HG03575 (cell line): ENCODE measurements around the gene CES4A.
"Not testable (repeated sequence)": the region's sequence is repeated elsewhere in the genome, so short reads cannot be mapped to it uniquely, and the experiment has no call there.

Experiments
- ATAC-seq: cut with Tn5 transposase; IDR thresholded peaks from one replicate; pipeline ENCODE4 v1.9.1; 2021; ENCODE audit not compliant: unreplicated experiment, insufficient number of reproducible peaks, low FRiP score; ENCODE audit errors: extremely low read depth

The CES4A gene

DNA sequence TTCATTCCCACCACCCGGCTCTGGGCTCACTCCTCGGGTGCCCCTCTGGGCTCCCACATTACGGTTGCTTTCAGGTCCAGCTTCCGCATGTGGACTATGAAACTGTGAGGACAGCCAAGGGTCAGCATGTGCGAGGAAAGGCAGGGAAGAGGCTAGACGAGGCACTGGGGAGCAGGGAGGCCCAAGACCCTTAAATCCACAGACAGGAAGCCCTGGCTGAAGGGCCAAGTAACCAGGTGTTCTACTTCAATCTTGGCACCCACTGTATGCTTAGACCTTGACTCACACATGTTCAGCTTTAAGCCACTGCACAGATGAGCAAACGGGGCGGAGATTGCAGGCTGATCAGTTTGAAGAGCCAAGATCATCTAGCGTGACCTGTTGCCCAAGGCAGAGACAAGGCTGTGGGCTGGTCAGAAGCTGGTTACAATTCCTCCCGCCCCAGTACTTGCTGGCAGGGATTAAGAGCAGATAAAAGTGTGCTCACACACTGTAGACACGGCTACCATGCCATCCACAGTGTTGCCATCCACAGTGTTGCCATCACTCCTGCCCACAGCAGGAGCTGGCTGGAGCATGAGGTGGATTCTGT, at the start of gene CES4A:
Gene CES4A, plus strand, starts transcription at position 393 of the 592 bp plus-strand sequence. Its CDS starts 184 bp downstream, at position 577.
- no peak for ATAC-seq

DNA sequence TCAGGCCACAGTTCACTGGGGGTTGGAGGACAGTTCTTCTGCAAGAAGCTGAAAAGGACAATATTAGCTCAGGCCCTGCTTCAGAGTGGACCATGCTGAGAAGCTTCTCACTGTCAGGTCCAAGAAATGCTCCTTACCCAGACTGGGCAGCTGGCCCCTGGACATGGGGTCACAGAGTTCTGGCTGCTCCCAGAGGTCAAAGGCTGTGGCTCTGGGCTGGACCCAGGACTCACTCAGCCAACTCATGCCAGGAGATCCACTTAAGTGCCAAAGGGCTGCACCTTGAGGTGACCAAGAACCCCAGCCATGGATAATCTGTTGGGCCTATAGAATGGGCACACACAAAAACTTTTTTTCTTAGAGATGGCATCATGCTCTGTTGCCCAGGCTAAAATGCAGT, 49.0 kb upstream of the CES4A start:
- ATAC-seq = no peak

DNA sequence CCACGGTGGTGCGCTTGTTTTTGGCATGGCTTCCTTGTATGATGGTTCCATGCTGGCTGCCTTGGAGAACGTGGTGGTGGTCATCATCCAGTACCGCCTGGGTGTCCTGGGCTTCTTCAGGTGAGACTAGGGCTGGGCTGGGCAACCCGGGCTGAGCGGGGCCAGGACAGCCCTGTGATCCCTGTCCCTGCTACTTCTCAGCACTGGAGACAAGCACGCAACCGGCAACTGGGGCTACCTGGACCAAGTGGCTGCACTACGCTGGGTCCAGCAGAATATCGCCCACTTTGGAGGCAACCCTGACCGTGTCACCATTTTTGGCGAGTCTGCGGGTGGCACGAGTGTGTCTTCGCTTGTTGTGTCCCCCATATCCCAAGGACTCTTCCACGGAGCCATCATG, 48.2 kb upstream of the CES4A start:
- ATAC-seq = no peak

DNA sequence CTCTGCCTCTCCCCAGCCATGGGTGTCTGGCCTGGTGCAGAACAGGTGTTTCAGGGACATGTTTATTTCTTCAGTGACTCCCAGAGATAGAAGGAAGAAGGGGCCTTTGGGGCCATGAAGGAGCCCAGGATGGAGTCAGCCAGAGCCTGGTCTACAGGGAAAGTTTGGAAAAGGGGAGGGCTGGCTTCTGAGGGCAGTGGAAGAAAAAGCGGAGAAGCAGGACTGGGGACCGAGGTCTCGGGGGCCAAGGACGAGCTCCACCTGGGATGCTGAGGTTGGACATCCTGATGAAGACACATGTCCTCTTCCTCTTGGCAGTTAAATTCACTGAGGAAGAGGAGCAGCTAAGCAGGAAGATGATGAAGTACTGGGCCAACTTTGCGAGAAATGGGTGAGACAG, 45.4 kb upstream of the CES4A start:
- ATAC-seq = no peak

DNA sequence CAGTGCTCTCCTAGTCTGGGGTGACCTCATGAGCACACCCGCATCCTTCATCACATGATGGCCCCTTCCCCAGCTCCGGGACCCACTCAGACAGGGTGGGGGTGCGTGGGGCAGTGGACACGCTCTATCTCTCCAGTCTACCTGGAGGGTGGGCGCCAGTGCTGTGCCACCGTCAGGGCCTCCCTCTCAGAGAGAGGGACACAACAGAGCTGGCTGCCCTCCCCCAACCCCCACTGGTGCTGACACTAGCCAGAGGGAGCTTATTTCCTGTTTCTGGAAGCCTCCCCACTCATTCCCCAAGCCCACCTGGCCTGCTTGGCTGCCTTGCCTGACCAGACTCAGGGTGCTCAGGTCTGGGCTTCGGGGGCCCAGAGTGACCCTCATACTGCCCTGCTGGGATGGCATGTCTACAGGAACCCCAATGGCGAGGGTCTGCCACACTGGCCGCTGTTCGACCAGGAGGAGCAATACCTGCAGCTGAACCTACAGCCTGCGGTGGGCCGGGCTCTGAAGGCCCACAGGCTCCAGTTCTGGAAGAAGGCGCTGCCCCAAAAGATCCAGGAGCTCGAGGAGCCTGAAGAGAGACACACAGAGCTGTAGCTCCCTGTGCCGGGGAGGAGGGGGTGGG, 44.8 kb upstream of the CES4A start:
- ATAC-seq = no peak

DNA sequence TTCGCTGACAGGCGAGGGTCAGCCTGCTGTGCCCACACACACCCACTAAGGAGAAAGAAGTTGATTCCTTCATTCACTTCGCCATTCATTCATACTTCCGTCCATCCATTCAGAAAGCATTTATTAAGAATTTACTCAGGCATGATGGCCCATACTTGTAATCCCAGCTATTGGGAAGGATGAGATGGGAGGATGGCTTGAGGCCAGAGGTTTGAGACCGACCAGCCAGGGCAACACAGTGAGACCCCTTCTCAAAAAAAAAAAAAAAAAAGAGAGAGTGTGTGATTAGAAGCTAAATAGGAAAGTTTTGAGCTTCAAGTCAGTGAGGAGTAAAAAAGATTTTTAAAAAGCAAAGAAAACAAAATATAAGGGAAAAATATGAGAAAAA, 44.3 kb upstream of the CES4A start:
- no peak for ATAC-seq

DNA sequence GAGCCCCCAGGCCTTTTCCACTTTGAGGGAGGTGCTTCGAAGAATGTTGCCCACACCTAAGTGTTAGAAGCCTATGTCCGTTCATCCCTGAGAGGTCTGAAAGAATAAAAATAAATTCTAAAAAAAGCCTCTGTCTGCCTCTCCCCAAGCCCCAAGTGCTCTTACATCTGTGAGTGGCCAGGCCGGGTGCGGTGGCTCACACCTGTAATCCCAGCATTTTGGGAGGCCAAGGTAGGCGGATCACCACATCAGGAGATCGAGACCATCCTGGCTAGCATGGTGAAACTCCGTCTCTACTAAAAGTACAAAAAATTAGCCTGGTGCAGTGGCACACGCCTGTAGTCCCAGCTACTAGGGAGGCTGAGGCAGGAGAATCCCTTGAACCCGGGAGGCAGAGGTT, 43.4 kb upstream of the CES4A start:
- ATAC-seq = not testable (repeated sequence)

DNA sequence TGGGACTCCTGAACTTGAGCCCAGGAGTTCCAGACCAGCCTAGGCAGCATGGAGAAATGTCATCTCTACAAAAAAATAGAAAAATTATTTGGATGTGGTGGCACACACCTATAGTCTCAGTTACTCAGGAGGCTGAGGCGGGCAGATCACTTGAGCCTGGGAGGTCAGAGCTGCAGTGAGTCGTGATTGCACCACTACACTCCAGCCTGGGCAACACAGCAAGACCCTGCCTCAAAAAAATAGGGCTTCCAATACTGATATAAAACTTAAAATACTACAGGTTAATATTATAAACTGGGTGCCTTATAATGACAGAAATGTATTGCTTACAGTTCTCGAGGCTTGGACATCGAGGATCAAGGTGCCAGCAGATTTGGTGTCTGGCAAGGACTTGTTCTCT, 42.5 kb upstream of the CES4A start:
- no peak for ATAC-seq

DNA sequence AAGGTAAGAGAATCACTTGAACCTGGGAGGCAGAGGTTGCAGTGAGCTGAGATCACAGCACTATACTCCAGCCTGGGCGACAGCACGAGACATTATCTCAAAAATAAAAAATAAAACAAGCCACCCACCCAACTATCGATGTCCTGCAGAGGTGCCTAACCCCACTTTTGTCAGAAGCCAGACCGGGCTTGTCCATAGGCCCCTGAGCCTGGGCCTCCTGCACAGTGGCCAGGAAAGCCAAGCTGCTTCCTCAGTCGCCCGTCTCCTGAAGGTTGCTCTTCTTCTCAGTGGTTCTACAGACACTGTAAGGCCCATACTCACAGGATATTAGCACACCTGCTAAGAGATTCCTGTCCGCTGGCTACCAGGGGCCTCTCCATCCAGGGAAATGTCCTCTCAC, 41.8 kb upstream of the CES4A start:
- no peak for ATAC-seq

DNA sequence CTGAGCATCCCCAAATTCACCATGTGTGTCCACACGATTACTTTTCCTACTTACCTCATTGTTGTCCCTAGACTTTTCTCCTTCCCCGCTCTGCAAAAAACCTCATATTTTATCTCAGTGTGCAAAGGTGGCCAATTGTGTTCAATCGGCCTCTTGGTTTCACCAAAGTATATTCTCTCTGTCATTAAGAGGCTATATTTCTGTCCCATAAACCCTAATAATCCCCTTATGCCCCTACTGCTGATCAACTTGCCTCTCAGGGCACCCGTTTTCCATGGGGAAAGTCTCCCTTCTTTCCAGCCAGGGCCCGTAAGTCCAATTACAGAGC, 41.5 kb upstream of the CES4A start:
- no peak for ATAC-seq

DNA sequence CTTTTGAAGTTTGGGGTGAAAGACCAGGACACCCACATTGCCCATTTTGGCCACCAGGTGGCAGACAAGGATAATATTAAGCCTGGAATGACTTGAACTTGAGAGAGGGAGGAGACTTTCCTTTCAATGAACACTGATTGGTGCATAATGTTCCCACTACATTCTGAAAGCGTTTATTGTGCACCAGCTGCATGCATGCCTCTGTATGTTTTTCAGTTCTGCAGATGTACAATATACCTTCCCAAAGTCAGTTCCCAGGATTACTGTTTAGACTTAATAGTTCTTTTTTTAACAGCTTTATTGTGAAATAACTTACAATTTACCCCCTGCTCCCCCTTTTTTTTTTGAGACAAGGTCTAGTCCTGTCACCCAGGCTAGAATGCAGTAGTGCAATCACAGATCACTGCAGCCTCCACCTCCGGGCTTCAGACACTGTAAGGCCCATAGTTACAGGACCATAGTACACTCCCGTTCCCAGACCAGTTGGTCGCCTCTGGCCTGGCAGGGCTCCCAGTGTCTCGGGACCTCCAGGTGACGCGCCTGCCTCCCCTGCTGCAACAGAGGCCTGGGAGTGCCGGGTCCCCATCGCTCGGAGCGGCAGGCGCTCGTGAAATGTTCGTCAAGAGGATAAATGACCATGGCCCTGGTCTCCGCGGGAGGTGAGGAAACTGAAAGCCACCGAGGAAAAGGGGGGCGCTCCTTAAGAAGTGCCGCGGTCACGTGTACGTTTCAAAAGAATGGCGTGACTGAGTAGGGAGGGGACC, 40.9 kb upstream of the CES4A start:
- no peak for ATAC-seq

DNA sequence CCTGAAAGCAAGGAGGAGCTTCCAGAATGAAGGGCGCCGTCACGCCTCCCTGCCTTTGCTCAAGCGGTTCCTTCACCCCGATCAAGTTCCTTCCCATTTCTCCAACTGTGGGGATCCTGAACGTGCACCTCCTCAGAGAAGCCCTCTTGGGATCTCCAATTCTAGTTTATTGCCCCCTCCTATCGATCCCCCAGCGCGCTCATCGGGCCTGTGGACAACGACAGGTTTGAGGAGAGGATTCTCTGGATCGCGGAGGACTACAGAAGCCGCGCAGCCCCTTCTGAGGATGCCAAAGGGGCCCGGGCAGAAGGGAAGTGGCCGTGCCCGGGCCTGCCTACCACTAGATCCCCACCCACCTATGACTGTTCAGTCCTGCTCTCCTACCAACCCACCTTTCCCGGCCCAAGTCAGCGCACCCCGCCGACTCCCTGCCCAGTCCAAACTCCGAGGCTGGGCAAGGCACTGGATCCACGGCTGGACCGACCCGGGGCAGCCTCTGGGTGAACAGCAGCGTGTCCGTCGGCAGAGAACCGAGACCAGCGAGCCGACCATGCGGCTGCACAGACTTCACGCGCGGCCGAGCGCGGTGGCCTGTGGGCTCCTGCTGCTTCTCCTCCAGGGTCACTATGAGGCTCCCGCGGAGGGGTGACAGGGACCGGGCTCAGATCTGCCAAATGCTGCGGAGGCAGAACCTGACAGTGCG, 40.1 kb upstream of the CES4A start:
- no peak for ATAC-seq

DNA sequence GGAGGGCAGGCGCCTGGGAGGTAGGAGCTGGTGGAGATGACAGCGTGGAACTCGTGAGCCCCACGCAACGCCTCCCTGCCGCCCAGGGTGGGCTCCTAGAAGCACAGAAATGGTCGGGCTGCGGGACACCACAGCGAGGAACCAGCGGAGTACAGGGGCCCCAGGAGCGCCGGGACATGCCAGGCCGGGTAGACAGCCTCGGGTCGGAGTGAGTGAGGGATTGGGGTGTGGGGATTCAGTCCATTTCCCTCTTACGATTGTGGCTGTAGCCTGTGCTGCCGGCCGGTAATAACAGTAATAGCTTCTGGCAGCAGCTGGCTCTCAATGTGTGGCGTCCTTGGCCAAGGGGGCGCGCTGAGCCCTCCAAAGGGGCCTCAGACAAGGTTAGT, 39.6 kb upstream of the CES4A start:
- no peak for ATAC-seq

DNA sequence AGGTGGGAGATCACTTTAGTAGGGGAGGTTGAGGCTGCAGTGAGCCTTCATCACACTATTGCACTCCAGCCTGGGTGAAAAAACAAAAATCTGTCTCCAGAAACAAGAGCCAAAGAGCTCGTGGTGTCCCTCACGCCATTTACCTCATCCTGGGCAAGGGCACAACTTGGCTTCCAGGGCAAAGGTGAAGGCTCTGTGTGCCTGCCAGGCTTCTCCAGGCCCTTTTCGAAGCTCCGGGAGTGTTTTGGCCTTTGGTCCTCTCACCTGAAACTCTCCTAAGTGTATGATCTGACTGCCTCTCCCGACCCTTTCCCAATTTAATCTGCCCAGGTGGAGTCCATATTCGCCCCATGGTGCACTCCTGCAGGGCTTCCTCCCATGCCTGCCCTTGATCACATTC, 38.9 kb upstream of the CES4A start:
- no peak for ATAC-seq

DNA sequence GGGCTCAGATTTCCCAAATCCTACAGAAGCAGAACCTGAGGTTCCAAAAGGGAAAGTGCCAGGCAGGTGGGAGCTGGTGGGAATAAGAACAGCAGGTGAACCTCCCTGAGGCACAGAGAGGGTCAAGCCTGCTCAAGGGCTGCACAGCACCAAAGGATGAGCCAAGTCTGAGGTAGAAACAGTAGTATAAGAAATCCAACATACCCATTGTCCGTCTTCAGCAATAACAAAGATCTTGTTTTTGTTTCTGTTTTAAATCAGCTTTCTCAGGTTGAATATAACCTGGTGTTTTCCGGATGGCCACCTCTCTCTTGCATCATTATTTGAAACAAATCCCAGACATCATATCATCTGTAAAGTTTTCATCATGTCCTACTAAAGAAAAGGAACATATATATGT, 38.0 kb upstream of the CES4A start:
- ATAC-seq = no peak

DNA sequence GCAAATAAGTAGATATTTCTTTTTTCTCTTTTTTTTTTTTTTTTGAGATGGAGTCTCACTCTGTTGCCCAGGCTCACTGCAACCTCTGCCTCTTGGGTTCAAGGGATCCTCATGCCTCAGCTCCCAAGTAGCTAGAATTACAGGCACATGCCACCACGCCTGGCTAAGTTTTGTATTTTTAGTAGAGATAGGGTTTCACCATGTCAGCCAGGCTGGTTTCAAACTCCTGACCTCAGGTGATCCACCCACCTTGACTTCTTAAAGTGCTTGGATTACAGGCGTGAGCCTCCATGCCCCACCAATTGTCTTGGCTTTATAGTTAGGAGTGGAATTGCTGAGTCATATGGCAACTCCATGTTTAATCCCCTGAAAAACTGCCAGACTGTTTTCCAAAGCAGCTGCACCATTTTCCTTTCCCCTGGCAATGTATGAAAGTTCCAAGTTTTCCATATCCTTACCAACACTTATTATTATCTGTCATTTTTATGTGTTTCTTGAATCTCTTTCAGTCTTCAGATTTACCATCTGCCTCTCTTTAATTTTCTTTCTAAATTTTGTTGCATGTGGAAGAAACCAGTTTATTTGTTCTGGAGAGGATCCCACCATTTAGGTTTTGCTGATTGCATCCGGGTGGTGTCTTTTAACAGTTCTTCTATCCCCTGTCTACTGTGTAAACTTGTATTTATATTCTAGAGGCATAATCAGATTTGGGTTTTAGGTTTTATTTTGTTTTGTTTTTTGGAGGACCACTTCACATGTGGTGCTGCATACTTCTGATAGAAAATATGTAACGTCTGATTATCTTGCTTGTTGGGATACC, 37.2 kb upstream of the CES4A start:
- no peak for ATAC-seq

DNA sequence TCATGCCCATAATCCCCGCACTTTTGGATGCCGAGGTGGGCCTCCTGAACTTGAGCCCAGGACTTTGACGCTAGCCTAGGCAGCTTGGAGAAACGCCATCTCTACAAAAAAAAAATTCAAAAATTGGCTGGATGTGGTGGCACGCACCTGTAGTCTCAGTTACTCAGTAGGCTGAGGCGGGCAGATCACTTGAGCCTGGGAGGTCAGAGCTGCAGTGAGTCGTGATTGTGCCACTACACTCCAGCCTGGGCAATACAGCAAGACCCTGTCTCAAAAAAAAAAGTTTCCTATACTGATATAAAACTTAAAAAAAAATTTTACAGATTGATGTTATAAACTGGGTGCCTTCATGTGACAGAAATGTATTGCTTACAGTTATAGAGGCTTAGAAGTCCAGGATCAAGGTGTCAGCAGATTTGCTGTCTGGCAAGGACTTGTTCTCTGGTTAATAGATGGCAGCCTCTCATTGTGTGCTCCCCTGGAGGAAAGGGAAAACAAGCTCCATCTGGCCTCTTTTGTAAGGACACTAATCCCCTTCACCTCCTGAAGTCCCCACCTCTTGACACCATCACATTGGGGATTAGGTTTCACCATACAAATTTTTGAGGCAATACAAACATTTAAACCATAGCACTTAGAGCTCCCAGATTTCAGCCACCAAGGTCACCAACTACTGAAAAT, 35.8 kb upstream of the CES4A start:
- no peak for ATAC-seq

DNA sequence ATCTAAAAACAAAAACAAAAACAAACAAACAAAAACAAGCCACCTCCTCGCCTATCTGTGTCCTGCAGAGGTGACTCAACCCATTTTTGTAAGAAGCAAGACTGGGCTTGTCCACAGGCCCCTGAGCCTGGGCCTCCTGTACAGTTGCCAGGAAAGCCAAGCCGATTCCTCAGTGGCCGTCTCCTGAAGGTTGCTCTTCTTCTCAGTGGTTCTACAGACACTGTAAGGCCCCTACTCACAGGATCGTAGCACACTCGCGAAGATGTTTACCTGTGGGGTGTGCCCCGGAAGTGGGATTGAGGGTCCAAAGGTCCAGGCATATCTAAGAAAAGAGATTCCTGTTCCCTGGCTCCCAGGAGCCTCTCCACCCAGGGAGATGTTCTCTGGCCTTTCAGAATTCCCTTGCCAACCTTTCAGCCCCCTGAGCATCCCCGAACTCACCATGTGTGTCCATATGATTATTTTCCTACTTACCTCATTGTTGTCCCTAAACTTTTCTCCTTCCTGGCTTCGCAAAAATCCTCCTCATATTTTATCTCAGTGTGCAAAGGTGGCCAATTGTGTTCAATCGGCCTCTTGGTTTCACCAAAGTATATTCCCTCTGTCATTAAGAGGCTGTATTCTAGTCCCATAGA, 34.8 kb upstream of the CES4A start:
- no peak for ATAC-seq
